NOMO-1 (cell line): ENCODE data around the gene IL1RAPL2.

Source experiments
- DNase-seq, 2 experiments: peaks; one replicate each; lab custom pipeline; 2025; ENCODE audit not compliant: unreplicated experiment in 2 of 2; lab: John Stamatoyannopoulos, UW

The IL1RAPL2 gene

GRCh38 chrX:105260291-105261043, 694.5 kb downstream of the IL1RAPL2 start:
- DNase-seq: no peak

GRCh38 chrX:105263171-105263570, 697.2 kb downstream of the IL1RAPL2 start:
- no peak for DNase-seq

DNA sequence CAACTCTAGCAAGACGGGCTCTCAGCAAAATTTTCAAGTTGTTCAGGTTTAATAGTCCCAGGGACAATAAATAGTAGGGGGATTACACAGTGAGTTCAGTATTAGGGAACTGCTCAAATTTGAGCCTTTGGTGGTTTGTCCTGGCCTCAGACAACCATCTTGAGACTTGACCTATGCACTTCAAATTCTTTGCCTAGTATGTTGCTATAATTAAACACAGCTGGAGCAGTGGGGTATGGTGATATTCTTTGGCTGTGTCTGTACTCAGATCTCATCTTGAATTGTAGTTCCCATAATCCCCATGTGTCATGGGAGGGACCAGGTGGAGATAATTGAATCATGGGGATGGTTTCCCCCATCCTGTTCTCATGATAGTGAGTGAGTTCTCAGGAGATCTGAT, 697.8 kb downstream of the IL1RAPL2 start:
- DNase-seq: no peak

- no peak for DNase-seq
Observed at GRCh38 chrX:105265093-105265492, 699.1 kb downstream of the IL1RAPL2 start.

- DNase-seq: no peak
Observed at GRCh38 chrX:105266456-105266855, 700.5 kb downstream of the IL1RAPL2 start.

- no peak for DNase-seq
Observed at GRCh38 chrX:105267167-105267566, 701.2 kb downstream of the IL1RAPL2 start.

- no peak for DNase-seq
Observed at GRCh38 chrX:105269386-105269785, 703.4 kb downstream of the IL1RAPL2 start.

GRCh38 chrX:105273326-105273725, 707.3 kb downstream of the IL1RAPL2 start:
- DNase-seq: no peak

- no peak for DNase-seq
Observed at GRCh38 chrX:105274091-105274490, 708.1 kb downstream of the IL1RAPL2 start.

- no peak for DNase-seq
Observed at GRCh38 chrX:105277132-105277531, 711.1 kb downstream of the IL1RAPL2 start.

GRCh38 chrX:105282077-105282476, 716.1 kb downstream of the IL1RAPL2 start:
- no peak for DNase-seq

- no peak for DNase-seq
Observed at GRCh38 chrX:105297041-105297440, 731.0 kb downstream of the IL1RAPL2 start.

- DNase-seq: no peak
Observed at GRCh38 chrX:105299286-105299685, 733.3 kb downstream of the IL1RAPL2 start.

- no peak for DNase-seq
Observed at GRCh38 chrX:105302246-105302645, 736.2 kb downstream of the IL1RAPL2 start.

- no peak for DNase-seq
Observed at GRCh38 chrX:105307762-105308161, 741.8 kb downstream of the IL1RAPL2 start.

DNA sequence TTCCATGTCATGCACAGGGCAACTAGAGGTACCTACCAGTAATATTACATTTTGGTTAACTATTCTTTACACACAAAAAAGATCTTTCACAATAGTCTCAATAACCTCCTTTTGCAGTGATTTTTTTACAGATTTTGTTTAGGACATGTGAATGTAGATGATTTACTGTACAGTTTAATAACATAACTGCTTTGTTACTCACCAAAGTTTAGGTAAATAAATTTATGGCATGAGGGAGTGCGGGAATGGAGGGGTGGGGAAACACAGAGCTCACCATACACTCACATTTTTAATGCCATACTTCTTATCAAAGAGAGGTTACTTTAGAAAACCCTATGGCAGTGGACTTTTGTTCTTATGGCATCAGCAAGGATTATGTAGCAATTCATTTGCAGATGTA, 747.6 kb downstream of the IL1RAPL2 start:
- DNase-seq: no peak

- DNase-seq: no peak
Observed at GRCh38 chrX:105314458-105314857, 748.5 kb downstream of the IL1RAPL2 start.

GRCh38 chrX:105315248-105315647, 749.2 kb downstream of the IL1RAPL2 start:
- no peak for DNase-seq

DNA sequence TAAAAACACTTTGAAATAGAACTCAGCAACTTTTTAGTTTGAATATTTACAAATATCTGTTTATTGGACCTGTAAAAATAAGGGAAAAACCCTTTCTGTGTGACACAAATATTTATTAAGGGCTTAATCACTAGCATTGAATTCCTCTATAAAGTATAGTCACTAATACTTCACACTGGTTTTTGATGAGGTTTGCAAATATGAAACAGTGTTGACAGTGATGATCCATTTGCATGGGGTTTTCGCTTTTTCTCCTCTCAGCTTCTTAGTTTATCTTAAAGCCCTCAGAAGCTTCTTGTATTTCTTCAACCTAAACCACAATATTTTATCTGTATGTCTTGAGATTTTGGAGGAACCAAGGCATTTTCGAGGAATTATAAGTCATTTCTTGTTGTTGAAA, 751.1 kb downstream of the IL1RAPL2 start:
- DNase-seq: no peak

GRCh38 chrX:105323928-105324327, 757.9 kb downstream of the IL1RAPL2 start:
- DNase-seq: no peak

DNA sequence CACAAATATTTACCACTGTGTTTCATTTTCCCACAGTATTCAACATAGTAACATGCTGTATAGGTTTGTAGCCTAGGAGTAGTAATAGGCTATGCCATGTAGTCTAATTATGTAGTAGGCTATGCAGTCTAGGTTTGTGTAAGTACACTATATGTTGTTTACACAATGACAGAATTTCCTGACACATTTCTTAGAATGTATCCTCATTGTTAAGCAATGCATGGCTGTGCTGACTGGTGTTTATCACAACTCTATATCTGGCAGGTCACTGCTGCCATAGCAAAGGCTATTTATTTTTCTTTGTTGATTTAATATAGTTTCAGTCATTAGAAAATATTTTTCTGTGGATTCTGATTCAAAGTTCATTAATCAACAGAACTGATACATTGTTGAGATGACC, 762.8 kb downstream of the IL1RAPL2 start:
- no peak for DNase-seq

- no peak for DNase-seq
Observed at GRCh38 chrX:105331244-105331643, 765.2 kb downstream of the IL1RAPL2 start.

DNA sequence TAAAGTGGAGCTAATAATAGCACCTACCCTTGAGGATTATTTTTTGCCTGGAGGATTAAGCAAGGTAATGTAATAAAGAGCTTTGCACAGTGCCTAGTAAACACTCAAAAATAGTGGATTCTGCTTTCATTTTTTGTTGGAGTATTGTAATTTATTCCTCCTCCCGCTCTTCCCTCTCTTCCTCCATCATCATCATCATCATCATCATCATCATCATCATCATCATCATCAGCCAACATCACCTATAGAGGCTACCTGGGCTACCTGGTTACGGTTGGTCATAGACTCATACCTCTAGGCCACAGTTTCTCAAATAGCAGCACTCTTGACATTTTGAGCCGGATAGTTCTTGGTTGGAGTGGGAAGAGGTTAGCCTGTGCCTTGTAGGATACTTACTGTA, 781.4 kb downstream of the IL1RAPL2 start:
- DNase-seq: no peak
